Psoas muscle (tissue), 8 donors: Measurements from ENCODE around the gene SRSF5. TPM values are rescaled to one million over a fixed set of nuclear protein-coding genes. Genes with fewer than 3 reads are reported as not detected.

Source experiments
- ATAC-seq, 4 donors: fragments of 200-7000 bp; cut with Tn5 transposase; one replicate each; pipeline ENCODE4 v1.9.1; 2020; ENCODE audit warnings: moderate library complexity in 3 of 4, mild to moderate bottlenecking in 2 of 4
- DNase-seq, 2 donors: peaks; one replicate each; pipeline ENCODE4 v3.0.0-alpha.2; 2020
- H3K27ac ChIP-seq: fragments of 200-600 bp; one replicate; pipeline ENCODE4 v1.8.0; 2022
- H3K27me3 ChIP-seq, 3 donors: fragments of 200-600 bp in 1 of 3; one replicate each; pipeline versions ENCODE4 v1.6.1 to v1.8.0; 2013 to 2022; ENCODE audit warnings: low read length in 2 of 3, mild to moderate bottlenecking in 2 of 3, moderate library complexity in 1 of 3; ENCODE audit not compliant: insufficient read depth in 3 of 3
- H3K36me3 ChIP-seq, 2 donors: fragments of 200-600 bp in 1 of 2; one replicate each; pipeline versions ENCODE4 v1.6.1 to v1.8.0; 2013 to 2022; ENCODE audit warnings: low read depth in 1 of 2, mild to moderate bottlenecking in 1 of 2, moderate library complexity in 1 of 2; ENCODE audit not compliant: insufficient read depth in 1 of 2
- H3K4me1 ChIP-seq: fragments of 200-600 bp; one replicate; pipeline ENCODE4 v1.8.0; 2022
- H3K4me3 ChIP-seq: fragments of 200-600 bp; one replicate; pipeline ENCODE4 v1.8.0; 2022; ENCODE audit warnings: mild to moderate bottlenecking
- H3K9me3 ChIP-seq: fragments of 200-600 bp; one replicate; pipeline ENCODE4 v1.8.0; 2022
- WGBS, 3 donors: extraction: QIAGEN DNeasy Blood & Tissue Kit; methylation state at CpG; one replicate each; pipeline versions ENCODE4 v1.1.6 to v1.1.7; 2013; 5-methylcytosine and 5-hydroxymethylcytosine counted together
- intact Hi-C, 2 donors: fragments of 100-400 bp; cut with DNase I; formaldehyde crosslinking; loops; one replicate each; pipeline versions ENCODE4 v1.11.0 to v1.14.2; 2022
- polyA plus RNA-seq, 3 donors: library from polyadenylated mRNA; stranded (reverse); fragments of 200-250 nt; gene quantifications; one replicate each; pipeline ENCODE4 v1.2.3, GENCODE V29; 2013
- total RNA-seq, 4 donors: library from RNA; stranded (reverse); fragmentation: NEBNext Ultra II Directional in 2 of 4; extraction: Animal tissue kit (Norgen Biotek cat#: 25700) in 2 of 4; gene quantifications; one replicate each; pipeline versions ENCODE4 v1.2.1 to v1.2.4, GENCODE V29; 2021 to 2023
- TF ChIP-seq, protein P1 (sequence below): fragments of 200-600 bp; IDR thresholded peaks from one replicate; pipeline ENCODE4 v1.8.0; 2022; ENCODE audit warnings: antibody characterized with exemption
- donor health status: healthy with polysubstance abuse.
- donor health status: DM: no; HTN: no; CAD: no; lungs with moderate emphysema.
- donor health status: Bipolar disorder and iron deficiency.
- donor health status: healthy.
- donor health status: DM: yes; HTN: yes; CAD: no.
- donor health status: DM: no; HTN: no; CAD: no.
- donor health status: DM: no; HTN: no; CAD: no.
- donor health status: DM: yes; HTN: yes; CAD: no.

The SRSF5 gene
- total and polyA plus RNA-seq, 7 donors = 72.7 to 171 (median 103) TPM

DNA sequence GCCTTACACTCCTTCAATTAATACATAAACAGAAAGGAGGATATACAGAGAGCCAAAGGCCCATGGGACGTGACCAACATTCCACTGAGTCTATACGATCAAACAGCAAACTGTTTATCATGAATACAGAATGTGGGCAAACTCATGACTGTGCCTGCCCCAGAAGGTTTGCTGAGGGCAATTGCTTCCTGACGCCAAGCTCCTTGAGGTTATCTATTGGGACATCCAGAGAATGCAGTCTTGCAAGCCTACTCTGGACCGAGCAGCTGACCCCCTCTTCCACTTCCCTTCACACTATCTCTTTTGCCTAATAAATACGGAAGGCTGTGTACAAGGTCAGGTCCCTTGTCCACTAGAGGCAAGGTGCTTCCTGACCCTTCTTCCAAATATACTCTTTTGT is 48.6 kb downstream of the SRSF5 start:
- no peak for ATAC-seq
- intact Hi-C loops = loop anchor here (5.0 to 10.0 kb wide), 2 partner anchors 499 to 502 kb away; no protein-coding TSS in a partner anchor
- no peaks in the 10 kb centered on the region for H3K36me3 ChIP-seq
- no peaks in the 10 kb centered on the region for H3K27me3 ChIP-seq
- TF ChIP-seq, protein P1, sequence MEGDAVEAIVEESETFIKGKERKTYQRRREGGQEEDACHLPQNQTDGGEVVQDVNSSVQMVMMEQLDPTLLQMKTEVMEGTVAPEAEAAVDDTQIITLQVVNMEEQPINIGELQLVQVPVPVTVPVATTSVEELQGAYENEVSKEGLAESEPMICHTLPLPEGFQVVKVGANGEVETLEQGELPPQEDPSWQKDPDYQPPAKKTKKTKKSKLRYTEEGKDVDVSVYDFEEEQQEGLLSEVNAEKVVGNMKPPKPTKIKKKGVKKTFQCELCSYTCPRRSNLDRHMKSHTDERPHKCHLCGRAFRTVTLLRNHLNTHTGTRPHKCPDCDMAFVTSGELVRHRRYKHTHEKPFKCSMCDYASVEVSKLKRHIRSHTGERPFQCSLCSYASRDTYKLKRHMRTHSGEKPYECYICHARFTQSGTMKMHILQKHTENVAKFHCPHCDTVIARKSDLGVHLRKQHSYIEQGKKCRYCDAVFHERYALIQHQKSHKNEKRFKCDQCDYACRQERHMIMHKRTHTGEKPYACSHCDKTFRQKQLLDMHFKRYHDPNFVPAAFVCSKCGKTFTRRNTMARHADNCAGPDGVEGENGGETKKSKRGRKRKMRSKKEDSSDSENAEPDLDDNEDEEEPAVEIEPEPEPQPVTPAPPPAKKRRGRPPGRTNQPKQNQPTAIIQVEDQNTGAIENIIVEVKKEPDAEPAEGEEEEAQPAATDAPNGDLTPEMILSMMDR = no peak
- 71 to 77% (median 76%) methylated on average over 5 of the region's 5 CpGs for WGBS, 3 donors
- H3K9me3 ChIP-seq = no peaks in the 10 kb centered on the region
- H3K4me1 ChIP-seq = no peaks in the 10 kb centered on the region
- no peak overlapping the region for H3K4me3 ChIP-seq
- no peak for DNase-seq
- no peak overlapping the region for H3K27ac ChIP-seq

DNA sequence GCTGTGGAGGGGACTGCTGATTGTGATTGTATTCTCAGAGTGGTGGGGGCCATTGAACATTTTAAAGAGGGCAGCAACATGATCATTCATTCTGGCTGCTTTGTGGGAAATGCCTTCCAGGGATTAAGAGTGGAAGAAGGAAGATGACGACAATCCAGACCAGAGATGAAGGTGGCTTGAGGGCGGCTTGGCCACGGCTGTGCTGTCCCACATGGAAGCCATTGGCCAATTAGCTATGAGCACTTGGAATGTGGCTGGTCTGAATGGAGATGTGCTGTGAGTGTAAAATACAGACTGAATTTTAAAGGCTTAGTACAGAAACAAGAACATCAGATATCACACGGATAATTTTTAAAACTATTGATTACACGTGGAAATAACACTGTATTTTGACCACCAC is 49.3 kb downstream of the SRSF5 start:
- ATAC-seq (no peak), DNase-seq (no peak)
- intact Hi-C loops = loop anchor here (5.0 to 10.0 kb wide), 2 partner anchors 499 to 501 kb away; no protein-coding TSS in a partner anchor
- no peaks in the 10 kb centered on the region for H3K9me3 ChIP-seq
- no peaks in the 10 kb centered on the region for H3K27me3 ChIP-seq
- TF ChIP-seq, protein P1 = no peak
- no peak overlapping the region for H3K4me3 ChIP-seq
- no peaks in the 10 kb centered on the region for H3K36me3 ChIP-seq
- H3K4me1 ChIP-seq = no peaks in the 10 kb centered on the region
- WGBS, 3 donors = 68 to 84% (median 73%) methylated on average over 5 of the region's 5 CpGs
- no peak overlapping the region for H3K27ac ChIP-seq

DNA sequence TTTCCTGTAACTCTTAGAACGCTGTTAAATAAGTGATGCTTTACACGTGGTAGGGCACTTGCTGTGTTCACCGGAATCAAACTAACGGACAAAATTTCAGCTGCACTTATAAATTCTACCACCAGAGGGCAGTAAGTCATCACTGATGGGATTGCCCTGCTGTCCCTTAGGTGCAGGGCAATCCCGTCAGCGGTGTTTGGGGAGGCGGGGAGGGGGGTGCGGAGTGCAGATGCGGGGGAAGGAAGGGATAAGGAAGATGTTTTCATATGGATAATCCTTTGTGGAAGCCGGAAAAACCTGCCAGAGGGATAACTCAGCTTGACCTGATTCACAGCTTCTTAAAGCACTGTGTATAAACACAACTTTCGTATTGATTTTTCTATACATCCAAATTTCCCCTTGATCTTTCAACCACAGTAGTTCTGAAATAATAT is 51.8 kb downstream of the SRSF5 start:
- DNase-seq = peak; percentile 23 to 64
- no peaks in the 10 kb centered on the region for H3K36me3 ChIP-seq
- H3K27ac ChIP-seq = no peak overlapping the region
- intact Hi-C loops = loop anchor here (1.0 to 10.0 kb wide), 4 partner anchors 209 to 499 kb away; no protein-coding TSS in a partner anchor
- TF ChIP-seq, protein P1 = peak; percentile 87
- no peaks in the 10 kb centered on the region for H3K4me1 ChIP-seq
- no peaks in the 10 kb centered on the region for H3K9me3 ChIP-seq
- WGBS, 3 donors = 8 to 10% (median 10%) methylated on average over 11 of the region's 11 CpGs
- H3K4me3 ChIP-seq = no peak overlapping the region
- ATAC-seq = peak; percentile 83 to 91 (median 85)
- no peaks in the 10 kb centered on the region for H3K27me3 ChIP-seq

DNA sequence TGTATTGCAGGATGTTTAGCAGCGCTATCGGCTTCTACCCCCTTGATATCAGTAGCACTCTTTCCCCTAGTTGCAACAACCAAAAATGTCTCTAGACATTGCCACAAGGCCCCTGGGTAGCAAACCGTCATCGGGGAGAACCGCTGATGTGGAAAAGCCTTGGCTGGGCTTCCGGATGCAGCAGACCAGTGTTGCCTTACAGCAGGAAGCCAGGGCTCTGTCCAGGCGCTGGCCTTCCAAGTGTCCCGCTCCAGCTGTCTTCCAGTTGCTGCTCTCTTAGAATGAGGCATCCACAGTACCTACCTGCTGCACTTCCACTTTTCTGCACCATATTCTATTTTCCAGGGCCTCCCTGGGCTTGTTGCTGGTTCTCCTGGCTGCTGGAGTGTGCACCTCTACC is 52.7 kb downstream of the SRSF5 start:
- ATAC-seq = no peak
- TF ChIP-seq, protein P1 = no peak
- Histone ChIP-seq H3K36me3 (no peaks in the 10 kb centered on the region), H3K4me3 (no peak overlapping the region), H3K27me3 (no peaks in the 10 kb centered on the region), H3K4me1 (no peaks in the 10 kb centered on the region), H3K27ac (no peak overlapping the region), H3K9me3 (no peaks in the 10 kb centered on the region)
- WGBS, 3 donors = 64 to 78% (median 67%) methylated on average over 8 of the region's 8 CpGs
- no peak for DNase-seq
- intact Hi-C loops = loop anchor here (2.0 to 10.0 kb wide), 3 partner anchors 209 to 498 kb away; no protein-coding TSS in a partner anchor

DNA sequence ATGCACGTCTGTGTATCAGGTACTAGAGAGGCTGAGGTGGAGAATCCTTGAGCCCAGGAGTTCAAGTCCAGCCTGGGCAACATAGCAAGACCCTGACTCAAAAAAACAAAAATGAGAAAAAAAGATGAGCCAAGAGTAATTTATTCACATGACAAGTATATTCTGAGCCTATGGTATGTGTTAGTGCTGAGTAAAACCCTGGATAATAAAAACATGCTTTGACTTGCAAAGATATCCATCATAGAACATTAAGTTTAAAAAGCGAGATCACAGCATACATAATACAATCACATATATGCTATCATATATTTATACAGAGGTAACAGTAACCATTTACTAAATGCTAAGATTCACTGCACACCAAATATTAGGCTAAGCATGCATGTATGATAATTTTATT is 54.0 kb downstream of the SRSF5 start:
- intact Hi-C loops = no loop called here
- ATAC-seq (no peak), DNase-seq (no peak)
- Histone ChIP-seq H3K9me3 (no peaks in the 10 kb centered on the region), H3K4me1 (no peaks in the 10 kb centered on the region), H3K27ac (no peak overlapping the region), H3K27me3 (no peaks in the 10 kb centered on the region), H3K36me3 (no peaks in the 10 kb centered on the region), H3K4me3 (no peak overlapping the region)
- TF ChIP-seq, protein P1 = no peak
- WGBS, 3 donors = 81 to 88% (median 82%) methylated on average over 2 of the region's 2 CpGs
